SK-N-SH (cell line): ENCODE results near the gene DCHS2.

Source experiments
- EP300 ChIP-seq, 2 experiments: IDR thresholded peaks; 2 replicates each; pipeline versions ENCODE4 v1.4.0 to v1.6.1; 2012; ENCODE audit warnings: borderline replicate concordance in 1 of 2, low read depth in 1 of 2, low read length in 1 of 2
- GABPA ChIP-seq: IDR thresholded peaks from 2 replicates; pipeline ENCODE4 v1.4.0; 2012; ENCODE audit warnings: low read depth, mild to moderate bottlenecking
- MEF2A ChIP-seq: IDR thresholded peaks from 2 replicates; pipeline ENCODE4 v1.4.0; 2012; ENCODE audit warnings: low read depth, borderline replicate concordance
- MXI1 ChIP-seq: IDR thresholded peaks from 2 replicates; pipeline ENCODE4 v1.6.1; 2012; ENCODE audit warnings: mild to moderate bottlenecking, low read depth, low read length, improper control_type of control experiment
- NFIC ChIP-seq: IDR thresholded peaks from 2 replicates; pipeline ENCODE4 v1.4.0; 2012; ENCODE audit warnings: borderline replicate concordance
- POLR2AphosphoS5 ChIP-seq: IDR thresholded peaks from 2 replicates; pipeline ENCODE4 v1.6.1; 2012; ENCODE audit warnings: low read depth, low read length
- RCOR1 ChIP-seq: fragments of 150-350 bp; IDR thresholded peaks from 2 replicates; pipeline ENCODE4 v1.6.1; 2017; ENCODE audit warnings: antibody characterized with exemption, low read length
- RFX5 ChIP-seq: IDR thresholded peaks from 2 replicates; pipeline ENCODE4 v1.6.1; 2012; ENCODE audit warnings: mild to moderate bottlenecking, improper control_type of control experiment, low read length
- SIN3A ChIP-seq: IDR thresholded peaks from 2 replicates; pipeline ENCODE4 v1.6.1; 2012; ENCODE audit warnings: low read depth, mild to moderate bottlenecking, low read length, moderate library complexity, borderline replicate concordance
- SMC3 ChIP-seq: IDR thresholded peaks from 2 replicates; pipeline ENCODE4 v1.6.1; 2012; ENCODE audit warnings: low read depth, low read length, improper control_type of control experiment
- TAF1 ChIP-seq: IDR thresholded peaks from 2 replicates; pipeline ENCODE4 v1.6.1; 2012; ENCODE audit warnings: low read depth, mild to moderate bottlenecking, low read length, moderate library complexity, borderline replicate concordance
- TF ChIP-seq, protein P1 (sequence below): fragments of 200-600 bp; sonication (generic); IDR thresholded peaks from 2 replicates; pipeline ENCODE4 v1.6.1; 2017; ENCODE audit warnings: antibody characterized with exemption, mild to moderate bottlenecking, moderate library complexity
- TF ChIP-seq, protein P2 (sequence below): IDR thresholded peaks from 2 replicates; pipeline ENCODE4 v1.4.0; 2012; ENCODE audit warnings: low read depth

DNA sequence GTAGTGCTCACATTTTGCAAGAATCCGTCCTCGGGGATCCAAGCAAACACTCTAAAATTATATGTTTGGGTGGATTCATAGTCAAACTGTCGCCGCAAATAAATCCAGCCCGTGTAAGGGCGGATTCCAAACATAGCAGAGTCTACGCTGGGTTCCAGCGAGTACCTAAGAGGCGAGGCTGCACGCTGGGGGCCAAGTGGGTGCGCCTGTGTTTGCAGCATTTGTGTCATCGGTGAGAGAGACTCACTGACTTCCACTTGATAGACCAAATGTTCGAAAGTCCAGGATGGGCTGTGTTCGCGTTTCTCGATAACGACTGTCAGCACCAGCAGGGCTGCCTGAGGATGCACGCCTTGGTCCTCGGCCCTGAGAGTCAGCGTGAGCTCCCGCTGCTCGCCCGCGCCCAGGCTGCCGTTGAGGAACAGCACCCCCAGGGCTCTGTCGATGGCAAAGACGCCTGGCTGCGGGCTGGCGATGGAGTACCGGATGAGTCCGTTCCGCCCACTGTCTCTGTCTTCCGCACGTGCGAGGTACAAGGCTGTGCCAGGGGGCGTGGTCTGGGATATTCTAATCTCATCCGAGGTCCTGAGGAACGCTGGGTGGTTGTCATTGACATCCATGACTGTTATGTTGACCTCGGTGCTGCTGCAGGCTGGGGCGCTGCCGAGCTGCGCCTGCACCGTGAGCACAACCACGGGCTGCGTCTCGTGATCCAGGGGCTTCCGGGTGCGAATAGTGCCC, 158.7 kb downstream of the DCHS2 start:
- TF ChIP-seq, protein P1, sequence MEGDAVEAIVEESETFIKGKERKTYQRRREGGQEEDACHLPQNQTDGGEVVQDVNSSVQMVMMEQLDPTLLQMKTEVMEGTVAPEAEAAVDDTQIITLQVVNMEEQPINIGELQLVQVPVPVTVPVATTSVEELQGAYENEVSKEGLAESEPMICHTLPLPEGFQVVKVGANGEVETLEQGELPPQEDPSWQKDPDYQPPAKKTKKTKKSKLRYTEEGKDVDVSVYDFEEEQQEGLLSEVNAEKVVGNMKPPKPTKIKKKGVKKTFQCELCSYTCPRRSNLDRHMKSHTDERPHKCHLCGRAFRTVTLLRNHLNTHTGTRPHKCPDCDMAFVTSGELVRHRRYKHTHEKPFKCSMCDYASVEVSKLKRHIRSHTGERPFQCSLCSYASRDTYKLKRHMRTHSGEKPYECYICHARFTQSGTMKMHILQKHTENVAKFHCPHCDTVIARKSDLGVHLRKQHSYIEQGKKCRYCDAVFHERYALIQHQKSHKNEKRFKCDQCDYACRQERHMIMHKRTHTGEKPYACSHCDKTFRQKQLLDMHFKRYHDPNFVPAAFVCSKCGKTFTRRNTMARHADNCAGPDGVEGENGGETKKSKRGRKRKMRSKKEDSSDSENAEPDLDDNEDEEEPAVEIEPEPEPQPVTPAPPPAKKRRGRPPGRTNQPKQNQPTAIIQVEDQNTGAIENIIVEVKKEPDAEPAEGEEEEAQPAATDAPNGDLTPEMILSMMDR, result no peak
- TF ChIP-seq, protein P2, sequence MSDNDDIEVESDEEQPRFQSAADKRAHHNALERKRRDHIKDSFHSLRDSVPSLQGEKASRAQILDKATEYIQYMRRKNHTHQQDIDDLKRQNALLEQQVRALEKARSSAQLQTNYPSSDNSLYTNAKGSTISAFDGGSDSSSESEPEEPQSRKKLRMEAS, result no peak
- TF ChIP-seq MEF2A (no peak), SMC3 (no peak), SIN3A (no peak), TAF1 (no peak), RFX5 (no peak), MXI1 (no peak), NFIC (no peak), GABPA (no peak), RCOR1 (no peak), POLR2AphosphoS5 (no peak), EP300 (IDR thresholded peaks at IDR 0.05; ENCODE audit: borderline replicate concordance in 1 of 2, low read depth in 1 of 2, low read length in 1 of 2) (no peak)
